Bone marrow (tissue), 2 donors: ENCODE measurements around the gene FRMD6.

Experiments
- DNase-seq, 2 donors: peaks; one replicate each; lab custom pipeline; 2025; lab: John Stamatoyannopoulos, UW

The FRMD6 gene

DNA sequence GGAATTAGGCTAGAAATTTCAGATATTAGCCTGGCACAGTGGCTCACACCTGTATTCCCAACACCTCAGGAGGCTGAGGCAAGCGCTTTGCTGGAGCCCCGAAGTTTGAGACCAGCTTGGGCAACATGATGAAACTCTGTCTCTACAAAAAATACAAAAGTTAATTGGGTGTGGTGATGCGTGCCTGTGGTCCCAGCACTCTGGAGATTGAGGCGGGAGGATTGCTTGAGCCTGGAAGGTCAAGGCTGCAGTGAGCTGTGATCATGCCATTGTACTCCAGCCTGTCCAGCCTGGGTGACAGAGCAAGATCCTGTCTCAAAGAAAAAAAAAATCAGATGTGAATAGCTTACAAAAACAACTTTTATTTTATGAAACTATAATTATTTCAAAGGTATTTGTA is 15.1 kb downstream of the FRMD6 start:
- no peak for DNase-seq

DNA sequence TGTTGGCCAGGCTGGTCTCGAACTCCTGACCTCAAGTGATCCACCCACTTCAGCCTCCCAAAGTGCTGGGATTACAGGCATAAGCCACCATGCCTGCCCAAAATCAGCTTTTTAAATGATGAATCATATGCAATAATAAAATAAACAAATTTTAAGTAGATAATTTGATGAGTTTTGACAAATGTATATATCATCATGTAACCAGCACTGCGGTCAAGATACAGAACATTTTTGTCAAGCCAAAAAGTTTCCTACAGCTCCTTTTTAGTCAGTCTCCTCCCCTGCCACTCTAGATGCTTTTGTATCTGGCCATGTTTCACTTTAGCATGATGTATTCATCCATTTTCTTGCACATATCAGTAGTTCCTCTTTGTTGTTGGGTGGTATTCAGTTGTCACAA is 17.2 kb downstream of the FRMD6 start:
- DNase-seq = no peak

DNA sequence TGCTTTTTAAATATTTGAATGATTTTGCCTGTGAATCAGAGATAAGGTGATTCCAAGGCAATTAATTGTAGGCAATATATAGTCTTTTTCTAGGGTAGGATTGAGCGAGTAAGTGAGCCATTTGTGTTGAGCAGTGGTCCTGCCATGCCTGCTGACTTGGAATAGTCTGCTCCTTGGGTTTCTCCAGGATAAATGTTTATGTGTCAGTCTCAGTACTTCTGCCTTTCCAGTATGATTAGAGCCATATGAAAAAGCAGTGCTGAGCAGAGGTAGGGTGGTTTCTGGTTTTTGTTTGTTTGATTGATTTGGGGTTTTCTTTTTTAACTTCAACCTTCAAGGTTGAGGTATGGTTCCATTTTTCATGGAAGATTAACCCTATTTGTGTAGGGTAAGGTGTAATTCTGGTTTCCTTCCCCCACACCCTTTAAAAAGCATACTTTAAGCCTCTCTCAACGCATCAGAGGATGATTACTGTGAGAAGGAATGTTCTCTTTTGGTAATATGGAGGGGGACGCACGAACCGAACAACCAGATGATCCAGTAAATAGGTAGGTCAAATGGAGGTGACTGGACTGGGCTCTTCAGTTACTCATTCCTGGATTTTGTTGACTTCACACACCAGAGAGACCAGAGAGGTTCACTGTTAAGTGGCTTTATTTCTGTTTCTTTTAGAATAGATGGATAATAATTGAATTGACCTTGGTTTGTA is 22.7 kb downstream of the FRMD6 start:
- DNase-seq = no peak

DNA sequence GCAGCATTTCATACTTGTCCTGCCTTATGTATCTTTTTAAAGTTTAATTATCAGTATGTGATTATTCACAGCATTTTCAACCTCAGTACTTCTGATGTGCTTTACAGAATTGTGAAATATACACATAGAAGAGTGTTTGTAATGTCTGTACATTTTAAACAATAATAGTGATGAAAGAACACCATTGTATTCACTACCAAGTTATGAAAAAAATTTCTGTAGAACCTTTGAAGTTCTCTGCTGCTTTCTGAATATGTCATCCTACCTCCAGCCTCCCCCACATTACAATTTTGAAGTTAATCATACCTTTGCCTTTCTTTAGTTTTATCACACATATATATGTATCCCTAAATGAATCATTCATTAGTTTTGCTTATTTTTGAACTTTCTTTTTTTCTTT is 24.8 kb downstream of the FRMD6 start:
- no peak for DNase-seq

DNA sequence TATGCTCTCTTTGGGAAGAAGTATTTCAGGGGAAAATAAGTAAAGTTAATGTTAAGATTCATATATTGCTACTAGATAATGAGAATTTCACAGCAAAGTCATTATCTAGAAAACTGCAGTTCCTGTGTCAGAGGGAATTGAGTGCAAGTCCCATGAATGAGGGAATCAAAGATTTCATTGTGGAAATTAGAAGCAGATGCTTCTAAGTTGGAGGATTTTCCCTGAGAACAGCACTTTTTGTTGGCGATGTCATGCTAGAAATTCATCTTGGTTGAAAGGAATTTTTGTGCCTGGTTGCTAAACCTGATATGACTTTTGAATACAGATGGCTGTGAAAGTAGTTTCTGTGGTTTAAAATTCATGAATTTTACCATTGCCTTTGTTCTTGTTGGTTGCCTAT is 25.6 kb downstream of the FRMD6 start:
- no peak for DNase-seq

DNA sequence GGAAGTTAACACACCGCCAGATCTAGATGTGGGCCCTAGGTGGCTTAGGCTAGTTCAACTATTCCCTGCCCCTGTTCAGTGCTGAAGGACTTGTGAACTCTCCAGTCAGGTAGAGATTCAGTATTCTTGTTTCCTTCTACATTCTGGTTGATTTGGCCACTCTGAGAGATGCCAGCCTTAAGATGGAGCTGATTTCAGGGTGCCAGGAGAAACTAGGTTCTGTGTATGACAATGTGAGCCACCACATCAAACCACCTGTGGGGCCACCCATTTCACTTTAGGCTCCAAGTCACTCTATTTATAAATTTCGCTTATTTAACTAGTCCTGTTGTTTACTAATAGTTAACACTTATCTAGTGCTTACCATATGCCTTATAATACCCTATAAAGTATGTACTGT is 26.0 kb downstream of the FRMD6 start:
- DNase-seq = no peak

DNA sequence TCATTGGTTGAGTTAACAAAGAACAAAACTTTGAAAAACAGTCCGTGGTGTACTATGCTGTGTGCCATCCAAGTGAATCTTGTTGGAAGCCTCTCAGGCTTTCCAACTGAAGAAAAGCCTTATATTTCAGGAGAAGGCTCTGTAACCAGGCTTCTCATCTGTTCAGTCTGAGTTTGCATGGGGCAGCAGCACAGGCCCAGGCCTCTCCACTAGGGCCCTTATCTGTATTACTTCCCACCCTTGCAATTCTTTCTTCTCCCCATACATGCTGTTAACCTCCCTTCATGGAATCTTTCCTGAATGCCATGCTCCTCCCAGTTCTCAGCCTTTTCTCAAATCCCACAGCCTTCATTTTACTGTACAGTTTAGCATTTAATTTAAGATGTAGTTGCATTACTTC is 28.3 kb downstream of the FRMD6 start:
- DNase-seq = no peak

DNA sequence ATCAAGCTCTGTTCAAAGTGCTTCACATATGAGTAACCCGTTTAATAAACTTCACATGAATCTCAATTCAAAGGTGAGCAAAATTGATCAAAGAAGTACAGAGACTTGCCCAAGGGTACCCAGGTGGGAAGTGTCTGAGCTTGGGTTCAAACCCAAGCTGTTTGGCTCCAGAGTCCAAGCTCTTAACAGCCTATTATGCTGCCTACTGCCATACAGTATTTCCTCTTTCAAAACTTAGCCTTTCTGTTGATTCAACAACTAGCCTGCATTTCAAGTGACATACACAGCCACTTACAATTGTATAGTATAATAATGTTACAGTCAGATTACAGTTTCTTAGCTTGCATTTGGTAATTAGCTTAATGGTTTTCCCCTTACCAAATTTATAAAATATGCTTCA is 29.7 kb downstream of the FRMD6 start:
- DNase-seq = no peak

DNA sequence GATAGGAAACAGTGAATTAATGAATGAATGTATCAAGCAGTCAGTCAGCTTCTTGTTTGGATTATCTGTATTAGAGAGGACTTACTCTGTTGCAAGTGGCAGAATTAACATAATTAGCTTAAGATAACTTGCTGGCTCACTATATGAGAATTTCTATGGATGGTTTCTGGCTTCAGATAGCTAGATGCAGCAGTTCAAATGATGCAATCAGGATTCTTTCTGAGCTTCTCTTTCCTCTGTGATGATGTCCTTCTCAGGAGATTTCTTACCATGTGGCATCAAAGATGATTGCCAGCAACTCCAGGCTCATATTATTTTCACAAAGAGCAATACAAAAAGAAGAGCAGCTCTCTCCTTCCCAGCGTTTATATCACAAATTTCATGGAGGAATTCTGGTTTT is 30.7 kb downstream of the FRMD6 start:
- DNase-seq = no peak

DNA sequence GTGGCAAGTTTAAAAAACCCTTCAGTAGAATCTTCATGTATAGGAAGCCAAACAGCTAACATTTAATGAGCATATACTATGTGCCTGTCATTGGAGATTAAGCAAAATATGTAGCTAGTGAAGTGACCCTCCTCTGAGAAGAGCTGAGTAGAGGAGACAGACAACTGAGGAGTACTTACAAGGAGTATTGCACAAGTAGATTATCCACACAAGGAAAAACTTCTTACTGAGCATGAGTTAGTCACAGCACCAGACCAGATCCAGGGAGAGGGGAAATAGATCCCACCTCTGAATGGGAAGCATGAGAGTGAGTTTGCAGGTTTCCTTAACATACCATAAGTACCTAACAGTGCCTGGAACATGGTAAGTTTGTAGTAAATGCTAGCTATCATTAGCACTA is 33.0 kb downstream of the FRMD6 start:
- DNase-seq = no peak

DNA sequence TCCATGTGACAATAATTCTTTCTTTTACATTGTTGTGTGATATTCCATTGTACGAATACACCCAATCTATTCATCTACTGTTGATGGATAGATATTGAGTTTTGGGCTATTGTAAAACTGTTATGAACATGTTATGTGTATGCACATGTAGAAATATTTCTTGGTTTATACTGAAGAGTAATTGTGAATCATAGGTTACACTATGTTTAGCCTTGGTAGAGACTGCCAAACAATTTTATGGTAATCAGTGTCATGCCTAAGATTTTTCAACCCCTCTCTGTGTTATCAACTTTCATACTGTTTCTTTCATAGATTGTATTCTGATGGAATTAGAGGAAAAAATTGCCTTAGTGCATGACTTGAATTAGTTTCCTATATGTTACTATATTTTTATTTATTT is 39.5 kb downstream of the FRMD6 start:
- DNase-seq = no peak

DNA sequence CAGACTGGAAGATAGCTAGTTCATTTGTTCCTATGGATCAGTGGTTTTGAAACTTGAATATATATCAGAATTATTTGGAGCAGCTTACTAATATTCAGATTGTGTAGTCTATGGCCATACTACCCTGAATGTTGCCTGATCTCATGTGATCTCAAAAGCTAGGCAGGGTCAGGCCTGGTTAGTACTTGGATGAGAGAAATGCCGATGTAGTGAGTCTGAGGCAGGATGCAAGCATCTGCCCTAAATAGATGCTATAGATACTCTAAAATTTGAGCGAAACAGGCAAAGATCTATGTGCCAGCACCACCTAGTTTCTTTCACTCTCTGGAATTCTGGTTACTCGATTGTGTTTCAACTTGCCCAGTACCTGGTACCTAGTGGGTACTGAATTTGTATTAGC is 40.9 kb downstream of the FRMD6 start:
- no peak for DNase-seq

DNA sequence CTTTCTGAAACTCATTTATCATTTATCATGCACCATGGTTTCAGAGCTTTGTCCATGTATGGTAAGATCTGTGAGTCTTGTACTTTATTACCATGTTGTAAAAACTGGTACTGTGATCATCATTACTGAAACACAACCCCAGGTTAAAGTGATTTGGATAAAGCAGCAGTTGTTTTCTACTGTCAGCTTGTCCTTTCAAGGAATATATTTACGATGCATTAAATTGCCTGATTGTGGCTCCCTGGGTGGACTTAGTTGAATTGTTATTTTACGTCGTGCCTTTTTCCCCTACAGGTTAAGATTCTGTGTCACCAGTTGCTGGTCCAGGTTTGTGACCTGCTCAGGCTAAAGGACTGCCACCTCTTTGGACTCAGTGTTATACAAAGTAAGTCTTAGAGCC is 46.1 kb downstream of the FRMD6 start:
- no peak for DNase-seq

DNA sequence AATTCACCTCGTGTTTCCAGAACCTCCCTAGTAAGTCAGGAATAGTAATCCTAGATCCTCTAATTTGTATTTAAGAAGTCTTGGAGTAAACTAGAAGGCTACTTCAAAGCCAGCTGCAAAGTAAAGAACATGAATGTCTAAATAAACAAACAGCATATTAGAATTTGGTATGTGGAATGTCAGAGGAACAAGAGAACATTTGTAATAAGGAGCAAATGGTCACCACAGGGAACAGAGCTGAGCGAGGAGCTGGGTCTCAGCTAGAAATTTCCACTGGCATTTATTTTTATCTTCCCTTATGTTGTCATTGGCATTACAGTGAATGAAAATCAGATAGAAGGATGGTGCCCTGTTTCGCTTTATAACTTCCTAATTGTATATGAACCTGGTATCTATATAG is 50.2 kb downstream of the FRMD6 start:
- no peak for DNase-seq

DNA sequence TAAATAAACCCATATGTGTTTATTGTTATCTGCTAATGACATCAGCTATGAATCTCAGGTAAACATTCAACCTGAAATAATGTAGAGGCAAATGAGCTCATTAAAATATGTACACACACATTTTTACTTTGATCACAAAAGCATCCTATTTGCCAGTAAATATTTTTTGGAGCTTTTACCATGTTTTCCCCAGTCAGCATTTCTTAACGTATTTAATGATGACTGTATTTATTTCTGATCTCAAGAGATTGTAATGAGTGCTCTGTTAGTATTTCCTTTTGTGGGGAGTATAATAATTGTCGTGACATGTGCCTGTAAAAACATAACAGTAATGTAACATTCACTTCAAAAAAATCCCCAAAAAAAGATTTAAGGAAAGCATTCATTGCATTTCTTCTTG is 52.1 kb downstream of the FRMD6 start:
- no peak for DNase-seq

DNA sequence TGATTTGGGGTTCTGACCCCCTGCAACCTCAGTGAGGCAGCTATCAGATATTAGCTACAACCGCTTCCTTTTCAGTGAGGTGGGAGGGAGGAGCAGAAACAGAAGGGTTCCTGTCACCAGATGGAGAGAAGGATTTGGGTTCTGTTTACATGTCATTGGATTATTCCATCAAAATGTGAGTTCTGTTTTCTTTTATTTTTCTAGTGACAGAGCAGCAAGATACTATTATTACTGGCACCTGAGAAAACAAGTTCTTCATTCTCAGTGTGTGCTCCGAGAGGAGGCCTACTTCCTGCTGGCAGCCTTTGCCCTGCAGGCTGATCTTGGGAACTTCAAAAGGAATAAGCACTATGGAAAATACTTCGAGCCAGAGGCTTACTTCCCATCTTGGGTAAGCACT is 52.8 kb downstream of the FRMD6 start:
- DNase-seq = no peak

DNA sequence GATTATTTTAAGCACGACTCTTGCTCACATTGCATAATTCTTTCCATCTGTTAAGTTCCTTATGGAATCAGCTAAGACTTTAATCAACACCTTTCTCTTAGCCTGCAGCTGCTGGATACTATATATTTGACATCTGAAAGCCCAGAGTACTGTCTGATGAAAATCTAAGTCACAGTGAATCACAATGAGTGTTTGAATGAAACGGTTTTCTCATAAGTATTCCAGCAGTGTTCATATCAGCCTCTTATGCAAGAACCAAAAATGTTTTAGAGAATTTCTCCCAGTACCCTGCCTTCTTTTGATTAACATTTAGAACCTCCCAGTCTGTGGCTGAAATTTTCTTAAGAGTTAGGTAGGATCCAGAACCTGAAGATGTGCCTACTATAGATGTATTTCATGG is 55.6 kb downstream of the FRMD6 start:
- DNase-seq = no peak

DNA sequence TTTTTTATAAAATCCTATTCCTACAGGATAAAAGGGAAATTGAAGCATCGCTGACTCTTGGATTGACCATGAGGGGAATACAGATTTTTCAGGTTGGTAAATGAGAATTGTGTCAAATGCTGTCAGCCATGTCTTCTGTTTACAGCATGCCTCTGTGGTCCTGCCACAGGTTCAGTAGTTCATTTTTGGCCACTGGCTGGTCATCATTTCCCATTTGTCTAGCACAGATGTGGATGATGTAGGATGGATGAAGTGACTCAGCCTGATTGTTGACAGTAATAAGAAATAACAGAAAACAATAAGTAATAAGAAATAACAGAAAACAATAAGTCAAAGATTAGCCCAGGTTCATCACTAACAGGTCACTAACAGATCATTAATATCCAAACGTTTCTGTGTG is 59.8 kb downstream of the FRMD6 start:
- no peak for DNase-seq

DNA sequence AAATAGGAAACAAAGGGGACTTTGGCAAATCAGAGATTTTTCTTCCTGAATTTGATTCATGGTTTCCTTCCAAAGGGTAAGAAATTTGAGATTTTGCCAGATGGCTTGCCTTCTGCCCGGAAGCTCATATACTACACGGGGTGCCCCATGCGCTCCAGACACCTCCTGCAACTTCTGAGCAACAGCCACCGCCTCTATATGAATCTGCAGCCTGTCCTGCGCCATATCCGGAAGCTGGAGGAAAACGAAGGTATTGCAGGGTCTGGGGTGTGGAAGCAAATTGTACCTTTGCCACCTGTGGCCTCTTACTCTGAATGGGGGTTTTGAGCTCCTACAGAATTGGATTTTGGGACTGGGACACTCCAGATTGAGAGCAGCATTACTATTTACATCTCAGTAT is 63.5 kb downstream of the FRMD6 start:
- DNase-seq = no peak

DNA sequence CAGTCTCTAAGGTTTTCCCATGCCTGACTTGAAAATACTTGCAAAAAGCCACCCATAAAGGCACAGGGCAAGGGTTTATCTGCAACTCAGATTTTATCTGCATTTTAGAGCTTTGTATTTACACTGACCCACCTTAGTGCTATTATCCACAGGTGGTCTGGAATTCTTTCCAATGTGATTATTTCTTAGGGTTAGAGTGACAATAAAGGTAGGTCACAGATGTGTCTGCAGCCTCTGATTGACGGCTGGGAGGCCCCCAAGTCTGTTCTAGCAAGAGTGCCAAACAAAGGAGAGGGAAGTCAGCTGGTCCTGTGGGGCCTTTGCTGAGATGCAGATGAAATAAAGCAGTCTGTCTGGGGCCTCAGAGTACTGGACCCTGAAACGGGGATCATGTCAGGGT is 64.0 kb downstream of the FRMD6 start:
- DNase-seq = no peak

DNA sequence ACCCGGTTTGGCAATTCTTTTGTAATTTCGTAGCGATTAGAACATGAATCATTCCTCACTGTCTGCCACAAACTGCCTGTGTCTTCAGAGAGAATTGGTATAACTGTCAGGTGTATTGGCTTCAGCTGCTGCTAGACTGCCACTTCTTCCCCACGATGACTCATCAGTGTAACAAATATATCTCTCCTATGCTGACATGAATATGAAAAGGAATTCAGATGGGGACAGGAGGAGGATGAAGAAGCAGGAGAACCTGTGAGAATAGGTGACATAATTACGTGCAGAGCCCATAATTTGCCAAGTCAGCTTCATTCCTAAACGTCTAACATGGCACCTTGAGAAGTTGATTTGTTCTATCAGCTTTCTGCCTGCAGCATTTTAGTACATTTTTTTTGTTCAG is 64.9 kb downstream of the FRMD6 start:
- DNase-seq = no peak

DNA sequence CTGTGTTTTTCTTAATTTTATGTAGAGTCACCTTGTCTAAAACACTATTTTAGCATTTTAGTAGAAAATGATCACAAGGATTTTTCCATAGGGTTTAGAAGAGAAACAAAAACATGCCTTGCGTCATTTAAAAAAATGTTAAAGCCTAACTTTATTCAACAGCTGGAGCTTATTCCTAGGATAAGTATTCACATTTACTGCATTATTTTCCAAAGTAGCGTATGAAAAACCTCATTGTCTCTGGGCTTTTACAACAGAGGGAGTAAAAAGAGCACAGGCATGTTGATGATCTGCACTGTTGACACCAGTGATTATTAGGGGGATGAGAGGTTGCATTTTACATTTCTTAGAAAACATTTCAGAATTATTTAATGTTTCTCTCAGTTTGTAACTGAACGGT is 66.1 kb downstream of the FRMD6 start:
- no peak for DNase-seq

DNA sequence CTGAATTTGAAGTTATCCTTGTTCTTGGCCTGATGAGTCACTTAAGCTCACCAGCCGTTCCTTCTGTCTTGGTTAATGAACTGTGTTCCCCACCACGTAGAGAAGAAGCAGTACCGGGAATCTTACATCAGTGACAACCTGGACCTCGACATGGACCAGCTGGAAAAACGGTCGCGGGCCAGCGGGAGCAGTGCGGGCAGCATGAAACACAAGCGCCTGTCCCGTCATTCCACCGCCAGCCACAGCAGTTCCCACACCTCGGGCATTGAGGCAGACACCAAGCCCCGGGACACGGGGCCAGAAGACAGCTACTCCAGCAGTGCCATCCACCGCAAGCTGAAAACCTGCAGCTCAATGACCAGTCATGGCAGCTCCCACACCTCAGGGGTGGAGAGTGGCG is 68.2 kb downstream of the FRMD6 start:
- no peak for DNase-seq

DNA sequence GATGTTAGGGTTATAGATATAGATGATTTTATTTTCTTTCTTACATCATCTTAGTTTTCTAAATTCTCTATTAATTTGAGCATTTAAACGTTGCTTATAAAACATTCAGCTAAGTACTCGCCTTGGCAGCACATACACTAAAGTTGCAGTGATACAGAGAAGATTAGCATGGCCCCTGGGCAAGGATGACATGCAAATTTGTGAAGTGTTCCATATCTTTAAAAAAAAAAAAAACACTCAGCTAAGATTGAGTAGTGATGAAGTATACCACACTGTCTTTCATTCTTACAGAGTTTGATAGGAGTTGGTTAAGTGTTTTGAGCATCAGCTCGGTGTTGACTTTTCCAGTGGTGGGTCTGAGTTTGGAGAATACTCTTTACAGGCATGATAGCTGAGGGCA is 72.3 kb downstream of the FRMD6 start:
- DNase-seq = no peak

DNA sequence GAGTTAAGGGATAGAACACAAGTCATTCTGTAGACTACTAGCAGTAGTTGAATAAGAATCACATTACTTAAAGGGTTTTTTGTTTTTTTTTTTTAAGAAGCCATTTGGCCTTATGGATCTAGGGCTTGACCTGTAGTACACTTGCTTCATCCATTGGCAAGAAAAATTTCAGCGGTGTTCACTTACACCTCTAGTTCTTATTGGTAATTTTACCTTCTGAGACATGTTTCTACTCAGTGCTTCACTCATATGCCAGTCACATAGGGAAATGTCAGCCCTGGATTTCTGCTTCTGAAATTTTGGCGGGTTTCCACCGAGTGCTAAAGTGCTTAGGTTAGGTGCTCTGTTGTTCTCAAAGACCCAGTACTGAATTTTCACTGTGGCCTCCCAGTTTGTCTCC is 72.9 kb downstream of the FRMD6 start:
- no peak for DNase-seq
